Osteocyte (in vitro differentiated cells): ENCODE measurements around the gene ADSS2. TPM values are rescaled to one million over a fixed set of nuclear protein-coding genes. Genes with fewer than 3 reads are reported as not detected.

ENCODE experiments used
- DNase-seq: peaks from one replicate; pipeline ENCODE4 v3.0.0; 2021; ENCODE audit warnings: mixed read lengths; ENCODE audit not compliant: unreplicated experiment; ENCODE audit errors: extremely low spot score
- H3K27ac Mint-ChIP-seq: one replicate; pipeline ENCODE4 v1.8.0; 2021; ENCODE audit warnings: mild to moderate bottlenecking, mixed read lengths; ENCODE audit not compliant: unreplicated experiment
- H3K27me3 Mint-ChIP-seq: one replicate; pipeline ENCODE4 v1.8.0; 2021; ENCODE audit warnings: mixed read lengths; ENCODE audit not compliant: unreplicated experiment
- H3K36me3 Mint-ChIP-seq: one replicate; pipeline ENCODE4 v1.8.0; 2021; ENCODE audit warnings: mixed read lengths; ENCODE audit not compliant: unreplicated experiment
- H3K4me1 Mint-ChIP-seq: one replicate; pipeline ENCODE4 v1.8.0; 2021; ENCODE audit warnings: mixed read lengths; ENCODE audit not compliant: unreplicated experiment
- H3K4me3 Mint-ChIP-seq: one replicate; pipeline ENCODE4 v1.8.0; 2021; ENCODE audit warnings: mild to moderate bottlenecking, moderate library complexity, mixed read lengths; ENCODE audit not compliant: unreplicated experiment
- H3K9me3 Mint-ChIP-seq: one replicate; pipeline ENCODE4 v1.8.0; 2021; ENCODE audit warnings: mixed read lengths; ENCODE audit not compliant: unreplicated experiment
- CTCF ChIP-seq: fragments of 200-600 bp; sonication (generic); IDR thresholded peaks from 2 replicates; pipeline ENCODE4 v1.5.0; 2021; ENCODE audit warnings: antibody characterized with exemption, mild to moderate bottlenecking, moderate library complexity
- total RNA-seq: library from RNA; stranded (reverse); gene quantifications from 2 replicates; pipeline ENCODE4 v1.2.1, GENCODE V29; 2021

ADSS2 gene
- total RNA-seq, 1 donor from 2014 or later = 69.8 TPM

- H3K36me3 Mint-ChIP-seq = no peaks in the 10 kb centered on the region
- no peak for DNase-seq
- TF ChIP-seq CTCF = no peak
- no peaks in the 10 kb centered on the region for H3K9me3 Mint-ChIP-seq
- H3K4me3 Mint-ChIP-seq = no peak overlapping the region
- H3K4me1 Mint-ChIP-seq = no peaks in the 10 kb centered on the region
- H3K27ac Mint-ChIP-seq = no peak overlapping the region
- no peaks in the 10 kb centered on the region for H3K27me3 Mint-ChIP-seq
These were observed 80.2 kb downstream of the ADSS2 start for GRCh38 chr1:244371242-244372141.

- no peak overlapping the region for H3K27ac Mint-ChIP-seq
- no peak for TF ChIP-seq CTCF
- H3K4me1 Mint-ChIP-seq = peaks cover 2% of the 10 kb centered on the region
- no peak overlapping the region for H3K4me3 Mint-ChIP-seq
- DNase-seq = no peak
- no peaks in the 10 kb centered on the region for H3K27me3 Mint-ChIP-seq
- no peaks in the 10 kb centered on the region for H3K9me3 Mint-ChIP-seq
- H3K36me3 Mint-ChIP-seq = no peaks in the 10 kb centered on the region
These were observed 81.6 kb downstream of the ADSS2 start for GRCh38 chr1:244370060-244370637.

- DNase-seq = no peak
- Mint-ChIP-seq H3K9me3 (no peaks in the 10 kb centered on the region), H3K4me3 (no peak overlapping the region), H3K4me1 (peaks cover 2% of the 10 kb centered on the region), H3K27ac (no peak overlapping the region), H3K27me3 (no peaks in the 10 kb centered on the region), H3K36me3 (no peaks in the 10 kb centered on the region)
- TF ChIP-seq CTCF = no peak
These were observed 82.3 kb downstream of the ADSS2 start for GRCh38 chr1:244369256-244370057.

- H3K4me3 Mint-ChIP-seq = no peak overlapping the region
- no peak overlapping the region for H3K27ac Mint-ChIP-seq
- no peaks in the 10 kb centered on the region for H3K27me3 Mint-ChIP-seq
- no peaks in the 10 kb centered on the region for H3K36me3 Mint-ChIP-seq
- H3K9me3 Mint-ChIP-seq = no peaks in the 10 kb centered on the region
- no peak for DNase-seq
- TF ChIP-seq CTCF = no peak
- peaks cover 5% of the 10 kb centered on the region for H3K4me1 Mint-ChIP-seq
These were observed 83.4 kb downstream of the ADSS2 start for GRCh38 chr1:244368279-244368678.
